WTC11 (cell line): ENCODE measurements around the gene RANBP10. TPM values are rescaled to one million over a fixed set of nuclear protein-coding genes. Genes with fewer than 3 reads are reported as not detected.

Source experiments
- CBFB ChIP-seq: sonication (generic); formaldehyde crosslinking; IDR thresholded peaks from 2 replicates; pipeline ENCODE4 v1.8.1; 2022; ENCODE audit warnings: mild to moderate bottlenecking, low read depth, missing genetic modification reagents
- FOXP1 ChIP-seq: sonication (generic); formaldehyde crosslinking; IDR thresholded peaks from 2 replicates; pipeline ENCODE4 v1.8.0; 2022; ENCODE audit warnings: missing genetic modification reagents, mild to moderate bottlenecking, moderate library complexity, borderline replicate concordance
- HMGXB4 ChIP-seq: sonication (generic); formaldehyde crosslinking; IDR thresholded peaks from 2 replicates; pipeline ENCODE4 v1.8.1; 2023; ENCODE audit warnings: mild to moderate bottlenecking, moderate library complexity, missing genetic modification reagents
- KAT7 ChIP-seq: sonication (generic); formaldehyde crosslinking; IDR thresholded peaks from 2 replicates; pipeline ENCODE4 v1.8.1; 2023; ENCODE audit warnings: missing genetic modification reagents, mild to moderate bottlenecking, borderline replicate concordance
- MYBL2 ChIP-seq: sonication (generic); formaldehyde crosslinking; IDR thresholded peaks from 2 replicates; pipeline ENCODE4 v1.8.1; 2023; ENCODE audit warnings: mild to moderate bottlenecking, moderate library complexity, missing genetic modification reagents
- NFATC4 ChIP-seq: fragments of 250-450 bp; sonication (Bioruptor Pico); IDR thresholded peaks from 2 replicates; pipeline ENCODE4 v1.9.0; 2021; ENCODE audit warnings: mild to moderate bottlenecking
- NR1H2 ChIP-seq: sonication (generic); formaldehyde crosslinking; IDR thresholded peaks from 2 replicates; pipeline ENCODE4 v1.9.0; 2021; ENCODE audit warnings: mild to moderate bottlenecking, moderate library complexity, missing genetic modification reagents
- NR2C2 ChIP-seq: sonication (generic); formaldehyde crosslinking; IDR thresholded peaks from 2 replicates; pipeline ENCODE4 v1.8.0; 2022; ENCODE audit warnings: mild to moderate bottlenecking, missing genetic modification reagents
- OVOL2 ChIP-seq: fragments of 250-450 bp; sonication (Bioruptor Pico); IDR thresholded peaks from 2 replicates; pipeline ENCODE4 v1.9.0; 2021; ENCODE audit warnings: mild to moderate bottlenecking, borderline replicate concordance
- PREB ChIP-seq: sonication (generic); formaldehyde crosslinking; IDR thresholded peaks from 2 replicates; pipeline ENCODE4 v1.8.1; 2022; ENCODE audit warnings: mild to moderate bottlenecking, missing genetic modification reagents, moderate library complexity, borderline replicate concordance
- RELA ChIP-seq: sonication (generic); formaldehyde crosslinking; IDR thresholded peaks from 2 replicates; pipeline ENCODE4 v1.8.1; 2022; ENCODE audit warnings: missing genetic modification reagents, mild to moderate bottlenecking, borderline replicate concordance
- RORB ChIP-seq: fragments of 250-450 bp; sonication (Bioruptor Pico); IDR thresholded peaks from 2 replicates; pipeline ENCODE4 v1.9.0; 2021; ENCODE audit warnings: mild to moderate bottlenecking
- SP1 ChIP-seq: sonication (generic); formaldehyde crosslinking; conservative IDR thresholded peaks from 2 replicates; pipeline ENCODE4 v1.8.1; 2022; ENCODE audit warnings: missing genetic modification reagents
- TP53 ChIP-seq: sonication (generic); formaldehyde crosslinking; IDR thresholded peaks from 2 replicates; pipeline ENCODE4 v1.8.1; 2023; ENCODE audit warnings: mild to moderate bottlenecking, missing genetic modification reagents
- ZNF138 ChIP-seq: sonication (generic); formaldehyde crosslinking; conservative IDR thresholded peaks from 2 replicates; pipeline ENCODE4 v1.8.1; 2022; ENCODE audit warnings: mild to moderate bottlenecking, moderate library complexity, missing genetic modification reagents
- ZNF263 ChIP-seq: sonication (generic); formaldehyde crosslinking; IDR thresholded peaks from 2 replicates; pipeline ENCODE4 v1.8.1; 2022; ENCODE audit warnings: low read depth, mild to moderate bottlenecking, moderate library complexity, missing genetic modification reagents
- ZNF425 ChIP-seq: fragments of 250-450 bp; sonication (Bioruptor Pico); conservative IDR thresholded peaks from 2 replicates; pipeline ENCODE4 v1.9.0; 2021; ENCODE audit warnings: mild to moderate bottlenecking
- ZNF671 ChIP-seq: fragments of 250-450 bp; sonication (Bioruptor Pico); IDR thresholded peaks from 2 replicates; pipeline ENCODE4 v1.8.0; 2021; ENCODE audit warnings: mild to moderate bottlenecking
- total RNA-seq: library from RNA; stranded (reverse); gene quantifications from 3 replicates; pipeline ENCODE4 v1.2.3, GENCODE V29; 2021
- TF ChIP-seq, protein P1 (sequence below): fragments of 250-450 bp; sonication (Bioruptor Pico); IDR thresholded peaks from 2 replicates; pipeline ENCODE4 v1.9.0; 2021; ENCODE audit warnings: mild to moderate bottlenecking
- TF ChIP-seq, protein P2 (sequence below): sonication (generic); formaldehyde crosslinking; IDR thresholded peaks from 2 replicates; pipeline ENCODE4 v1.8.1; 2022; ENCODE audit warnings: mild to moderate bottlenecking, moderate library complexity, missing genetic modification reagents
- TF ChIP-seq, protein P3 (sequence below): sonication (generic); formaldehyde crosslinking; IDR thresholded peaks from 2 replicates; pipeline ENCODE4 v1.8.0; 2023; ENCODE audit warnings: missing genetic modification reagents

The RANBP10 gene
- total RNA-seq, 1 experiment from 2014 or later, result 14.0 TPM

DNA sequence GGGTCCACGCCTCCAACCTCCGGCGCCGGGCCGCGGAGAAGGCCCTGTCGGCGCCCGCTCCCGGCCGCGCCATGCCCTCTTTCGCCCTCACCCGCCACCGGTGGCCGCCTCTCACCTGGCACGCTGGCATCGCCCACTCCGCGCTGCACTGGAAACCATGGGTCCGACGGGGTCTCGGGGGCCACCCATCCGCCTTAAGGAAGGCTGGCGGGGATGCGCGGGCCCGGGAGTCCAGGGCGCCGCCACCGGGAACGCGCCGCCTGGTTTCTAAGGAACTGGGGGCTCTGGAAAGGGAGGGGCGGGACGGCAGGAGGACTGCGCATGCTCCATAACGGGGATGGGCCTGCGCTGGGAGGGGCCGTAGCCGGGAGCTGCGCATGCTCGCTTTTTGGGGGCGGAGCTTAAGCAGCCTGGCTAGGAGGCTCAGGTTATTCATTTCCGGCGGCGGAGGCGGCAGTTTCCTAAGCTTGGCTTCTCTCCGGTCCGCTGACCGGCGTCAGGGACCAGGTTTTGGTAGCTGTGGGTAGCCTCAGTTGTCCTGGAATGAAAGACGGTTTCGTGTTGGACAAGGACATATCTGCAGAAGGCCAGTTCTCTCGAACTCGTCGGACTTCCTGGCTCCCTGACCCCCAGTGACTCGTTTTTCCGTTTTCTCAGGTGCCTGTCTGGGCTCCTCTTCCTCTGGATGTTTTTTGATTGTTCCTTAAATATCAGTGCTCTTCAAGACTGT, 87.1 kb downstream of the RANBP10 start, which contains the start of gene GFOD2 (continued):
- TF ChIP-seq PREB (CRISPR knock-in tag) (peak; percentile 31; the same call in 1 of the 2 replicates), NR1H2 (no peak), OVOL2 (CRISPR knock-in tag) (no peak), ZNF138 (CRISPR knock-in tag) (no peak), HMGXB4 (CRISPR knock-in tag) (peak; percentile 89), CBFB (peak; percentile 90; the same call in 1 of the 2 replicates), MYBL2 (no peak), KAT7 (CRISPR knock-in tag) (peak; percentile 89; the same call in 1 of the 2 replicates), TP53 (CRISPR knock-in tag) (0 out of 2 replicates have a peak, but pooled peaks have one; percentile 53), RORB (CRISPR knock-in tag) (no peak), NR2C2 (CRISPR knock-in tag) (no peak), ZNF425 (CRISPR knock-in tag) (no peak), RELA (CRISPR knock-in tag) (0 out of 2 replicates have a peak, but pooled peaks have one; percentile 56), ZNF671 (CRISPR knock-in tag) (no peak), SP1 (CRISPR knock-in tag) (peak; percentile 62), NFATC4 (CRISPR knock-in tag) (no peak), FOXP1 (CRISPR knock-in tag) (peak; percentile 82; the same call in 1 of the 2 replicates), ZNF263 (CRISPR knock-in tag) (no peak)
- TF ChIP-seq, protein P1, sequence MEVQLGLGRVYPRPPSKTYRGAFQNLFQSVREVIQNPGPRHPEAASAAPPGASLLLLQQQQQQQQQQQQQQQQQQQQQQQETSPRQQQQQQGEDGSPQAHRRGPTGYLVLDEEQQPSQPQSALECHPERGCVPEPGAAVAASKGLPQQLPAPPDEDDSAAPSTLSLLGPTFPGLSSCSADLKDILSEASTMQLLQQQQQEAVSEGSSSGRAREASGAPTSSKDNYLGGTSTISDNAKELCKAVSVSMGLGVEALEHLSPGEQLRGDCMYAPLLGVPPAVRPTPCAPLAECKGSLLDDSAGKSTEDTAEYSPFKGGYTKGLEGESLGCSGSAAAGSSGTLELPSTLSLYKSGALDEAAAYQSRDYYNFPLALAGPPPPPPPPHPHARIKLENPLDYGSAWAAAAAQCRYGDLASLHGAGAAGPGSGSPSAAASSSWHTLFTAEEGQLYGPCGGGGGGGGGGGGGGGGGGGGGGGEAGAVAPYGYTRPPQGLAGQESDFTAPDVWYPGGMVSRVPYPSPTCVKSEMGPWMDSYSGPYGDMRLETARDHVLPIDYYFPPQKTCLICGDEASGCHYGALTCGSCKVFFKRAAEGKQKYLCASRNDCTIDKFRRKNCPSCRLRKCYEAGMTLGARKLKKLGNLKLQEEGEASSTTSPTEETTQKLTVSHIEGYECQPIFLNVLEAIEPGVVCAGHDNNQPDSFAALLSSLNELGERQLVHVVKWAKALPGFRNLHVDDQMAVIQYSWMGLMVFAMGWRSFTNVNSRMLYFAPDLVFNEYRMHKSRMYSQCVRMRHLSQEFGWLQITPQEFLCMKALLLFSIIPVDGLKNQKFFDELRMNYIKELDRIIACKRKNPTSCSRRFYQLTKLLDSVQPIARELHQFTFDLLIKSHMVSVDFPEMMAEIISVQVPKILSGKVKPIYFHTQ (CRISPR knock-in tag), result no peak
- TF ChIP-seq, protein P2, sequence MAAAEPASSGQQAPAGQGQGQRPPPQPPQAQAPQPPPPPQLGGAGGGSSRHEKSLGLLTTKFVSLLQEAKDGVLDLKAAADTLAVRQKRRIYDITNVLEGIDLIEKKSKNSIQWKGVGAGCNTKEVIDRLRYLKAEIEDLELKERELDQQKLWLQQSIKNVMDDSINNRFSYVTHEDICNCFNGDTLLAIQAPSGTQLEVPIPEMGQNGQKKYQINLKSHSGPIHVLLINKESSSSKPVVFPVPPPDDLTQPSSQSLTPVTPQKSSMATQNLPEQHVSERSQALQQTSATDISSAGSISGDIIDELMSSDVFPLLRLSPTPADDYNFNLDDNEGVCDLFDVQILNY (CRISPR knock-in tag), result peak; percentile 72
- TF ChIP-seq, protein P3, sequence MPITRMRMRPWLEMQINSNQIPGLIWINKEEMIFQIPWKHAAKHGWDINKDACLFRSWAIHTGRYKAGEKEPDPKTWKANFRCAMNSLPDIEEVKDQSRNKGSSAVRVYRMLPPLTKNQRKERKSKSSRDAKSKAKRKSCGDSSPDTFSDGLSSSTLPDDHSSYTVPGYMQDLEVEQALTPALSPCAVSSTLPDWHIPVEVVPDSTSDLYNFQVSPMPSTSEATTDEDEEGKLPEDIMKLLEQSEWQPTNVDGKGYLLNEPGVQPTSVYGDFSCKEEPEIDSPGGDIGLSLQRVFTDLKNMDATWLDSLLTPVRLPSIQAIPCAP, result no peak
